ENCODE measurements around the gene DOK4. TPM values are rescaled to one million over a fixed set of nuclear protein-coding genes. Genes with fewer than 3 reads are reported as not detected.

Gene DOK4
- total RNA-seq, 4 donors from 2014 or later = 57.9 to 312 (median 143) TPM

DNA sequence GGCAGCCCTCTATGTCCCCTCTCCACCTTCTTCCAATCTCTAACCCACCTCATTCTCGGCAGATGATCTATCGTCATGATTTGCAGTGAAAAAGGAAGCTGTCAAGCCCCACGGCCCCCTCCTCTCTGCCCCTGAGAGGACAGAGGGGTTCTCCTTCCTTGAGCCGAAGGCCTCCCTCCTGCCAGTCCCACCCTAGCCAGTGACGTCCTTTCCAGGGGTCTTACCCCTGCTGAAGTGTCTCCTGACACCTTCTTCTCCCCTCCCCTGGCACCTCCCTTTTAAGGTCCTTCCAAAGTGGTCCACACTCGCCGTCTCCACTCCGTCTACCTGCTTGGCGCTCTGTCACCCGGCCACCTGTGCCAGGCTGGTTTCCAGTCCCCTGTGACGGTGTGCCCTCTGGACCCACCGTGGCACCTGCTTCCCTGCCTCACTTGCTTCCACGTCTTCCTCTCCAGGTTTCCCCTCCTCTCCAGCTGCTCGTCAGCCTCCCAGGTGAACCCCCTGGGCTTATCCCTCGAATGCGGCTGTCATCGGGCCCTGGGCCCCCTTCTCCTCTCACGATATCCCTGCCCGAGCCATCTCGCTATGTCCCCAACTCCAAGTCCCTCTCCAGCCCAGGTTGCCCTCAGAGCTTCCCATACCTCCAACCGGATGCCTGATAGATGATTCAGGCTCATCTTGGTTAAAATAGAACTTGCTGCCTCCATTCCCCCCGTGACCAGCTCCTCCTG lies 44.4 kb upstream of the DOK4 start:
- H3K27ac ChIP-seq = peak overlapping the region; percentile 19 to 60 (median 58)
- peak; percentile 7 for DNase-seq

DNA sequence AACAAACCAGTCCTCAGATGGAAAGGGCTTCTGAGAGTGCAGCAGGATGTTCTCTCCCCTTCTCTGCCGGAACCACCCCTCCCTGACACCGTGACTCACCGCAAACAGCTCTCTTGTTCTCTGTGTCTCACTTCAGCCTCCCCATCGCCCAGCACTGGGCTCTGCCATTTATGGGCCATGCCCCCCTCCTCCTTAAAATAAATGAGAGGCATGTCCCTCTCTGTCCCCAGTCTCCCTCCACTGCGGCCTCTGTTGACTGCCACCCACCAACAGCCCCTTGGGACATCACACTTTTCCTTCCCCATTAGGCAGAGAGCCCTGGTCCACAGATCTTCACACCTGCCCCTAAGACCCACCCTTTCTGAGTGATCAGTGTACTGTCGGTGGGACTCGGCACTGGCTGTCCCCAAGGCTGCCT lies 43.8 kb upstream of the DOK4 start:
- H3K36me3 ChIP-seq = no peaks in the 10 kb centered on the region
- WGBS, 2 donors (ENCODE audit: low coverage in 1 of 2) = 38 to 57% methylated on average over 3 to 7 of the region's 7 CpGs
- peaks cover 18 to 37% (median 30%) of the 10 kb centered on the region in 4 donors for H3K4me1 ChIP-seq
- intact Hi-C loops (cut with DNase I; ENCODE audit: low total_unique reads) (no loop called here), in situ Hi-C loops (cut with MboI; ENCODE audit: low pct_ligation_motif_present in 1 of 4, low pct_unique_long_range_greater_than_20kb in 1 of 4, low sequenced_read_pairs in 3 of 4) (no loop called here)
- H3K27ac ChIP-seq = peak overlapping the region; percentile 19 to 60 (median 58)
- H3K4me3 ChIP-seq = no peak overlapping the region
- no peaks in the 10 kb centered on the region for H3K9me3 ChIP-seq
- no peaks in the 10 kb centered on the region for H3K27me3 ChIP-seq
- TF ChIP-seq EP300 (IDR thresholded peaks at IDR 0.05; ENCODE audit: low read depth) (no peak), POLR2A (IDR thresholded peaks at IDR 0.05) (no peak), POLR2AphosphoS5 (IDR thresholded peaks at IDR 0.05) (no peak)
- TF ChIP-seq, protein P1, sequence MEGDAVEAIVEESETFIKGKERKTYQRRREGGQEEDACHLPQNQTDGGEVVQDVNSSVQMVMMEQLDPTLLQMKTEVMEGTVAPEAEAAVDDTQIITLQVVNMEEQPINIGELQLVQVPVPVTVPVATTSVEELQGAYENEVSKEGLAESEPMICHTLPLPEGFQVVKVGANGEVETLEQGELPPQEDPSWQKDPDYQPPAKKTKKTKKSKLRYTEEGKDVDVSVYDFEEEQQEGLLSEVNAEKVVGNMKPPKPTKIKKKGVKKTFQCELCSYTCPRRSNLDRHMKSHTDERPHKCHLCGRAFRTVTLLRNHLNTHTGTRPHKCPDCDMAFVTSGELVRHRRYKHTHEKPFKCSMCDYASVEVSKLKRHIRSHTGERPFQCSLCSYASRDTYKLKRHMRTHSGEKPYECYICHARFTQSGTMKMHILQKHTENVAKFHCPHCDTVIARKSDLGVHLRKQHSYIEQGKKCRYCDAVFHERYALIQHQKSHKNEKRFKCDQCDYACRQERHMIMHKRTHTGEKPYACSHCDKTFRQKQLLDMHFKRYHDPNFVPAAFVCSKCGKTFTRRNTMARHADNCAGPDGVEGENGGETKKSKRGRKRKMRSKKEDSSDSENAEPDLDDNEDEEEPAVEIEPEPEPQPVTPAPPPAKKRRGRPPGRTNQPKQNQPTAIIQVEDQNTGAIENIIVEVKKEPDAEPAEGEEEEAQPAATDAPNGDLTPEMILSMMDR (IDR thresholded peaks at IDR 0.05) = no peak
- DNase-seq = peak; percentile 63

More for the DNA sequence above, 44.4 kb upstream of the DOK4 start:
- TF ChIP-seq, protein P1 (IDR thresholded peaks at IDR 0.05) = no peak
- TF ChIP-seq EP300 (IDR thresholded peaks at IDR 0.05; ENCODE audit: low read depth) (no peak), POLR2A (IDR thresholded peaks at IDR 0.05) (no peak), POLR2AphosphoS5 (IDR thresholded peaks at IDR 0.05) (no peak)
- WGBS, 2 donors (ENCODE audit: low coverage in 1 of 2) = 78 to 100% methylated on average over 4 to 22 of the region's 22 CpGs
- H3K4me1 ChIP-seq = peaks cover 18 to 42% (median 35%) of the 10 kb centered on the region in 4 donors
- no peaks in the 10 kb centered on the region for H3K27me3 ChIP-seq
- no peaks in the 10 kb centered on the region for H3K9me3 ChIP-seq
- no peaks in the 10 kb centered on the region for H3K36me3 ChIP-seq
- in situ Hi-C loops (cut with MboI; ENCODE audit: low pct_ligation_motif_present in 1 of 4, low pct_unique_long_range_greater_than_20kb in 1 of 4, low sequenced_read_pairs in 3 of 4) (no loop called here), intact Hi-C loops (cut with DNase I; ENCODE audit: low total_unique reads) (no loop called here)
- no peak overlapping the region for H3K4me3 ChIP-seq

DNA sequence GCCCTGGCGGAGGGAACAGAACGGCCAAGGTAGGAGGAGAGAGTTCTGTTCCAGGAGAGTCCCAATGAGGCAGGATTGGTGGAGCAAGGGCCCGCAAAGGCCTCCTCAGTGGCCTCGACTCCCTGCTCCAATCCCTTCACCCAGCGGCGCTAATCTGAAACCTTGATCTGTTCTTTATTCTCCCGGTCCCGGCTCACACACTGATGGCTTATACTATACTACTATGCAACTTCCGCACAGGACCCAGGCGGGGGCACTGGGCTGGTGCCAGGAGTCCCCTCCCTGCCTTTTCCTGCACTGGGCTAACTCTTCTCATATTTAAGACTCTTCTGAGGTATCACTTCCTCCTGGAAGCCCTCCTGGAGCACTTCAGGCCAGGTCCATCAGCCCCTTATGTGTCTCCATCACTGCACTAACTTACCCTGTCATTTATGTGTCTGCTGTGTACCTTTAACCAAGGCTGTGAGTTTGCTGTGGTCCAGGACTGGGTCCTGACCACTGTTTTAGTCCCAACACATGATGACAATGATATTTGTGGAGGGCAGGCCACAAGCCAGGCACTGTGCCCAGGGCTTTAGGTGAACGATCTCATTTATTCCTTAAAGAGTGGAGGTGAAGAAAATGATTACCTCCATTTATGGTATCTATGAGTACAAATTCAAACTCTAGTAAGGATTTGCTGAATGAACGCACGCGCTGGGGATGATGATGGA lies 43.3 kb upstream of the DOK4 start:
- peak overlapping the region in 2 of 4 donors; percentile 60 for H3K27ac ChIP-seq
- no peak overlapping the region for H3K4me3 ChIP-seq
- peak; percentile 9 for DNase-seq
- in situ Hi-C loops (cut with MboI; ENCODE audit: low pct_ligation_motif_present in 1 of 4, low pct_unique_long_range_greater_than_20kb in 1 of 4, low sequenced_read_pairs in 3 of 4) = loop anchor here in 2 of 4 donors (10.0 kb wide), 1 partner anchor 225 kb away; no protein-coding TSS in a partner anchor
- H3K36me3 ChIP-seq = no peaks in the 10 kb centered on the region
- intact Hi-C loops (cut with DNase I; ENCODE audit: low total_unique reads) = no loop called here
- TF ChIP-seq POLR2A (IDR thresholded peaks at IDR 0.05) = no peak
- no peak for TF ChIP-seq EP300 (IDR thresholded peaks at IDR 0.05; ENCODE audit: low read depth)
- no peak for TF ChIP-seq POLR2AphosphoS5 (IDR thresholded peaks at IDR 0.05)
- TF ChIP-seq, protein P1 (IDR thresholded peaks at IDR 0.05) = no peak
- H3K9me3 ChIP-seq = no peaks in the 10 kb centered on the region
- peaks cover 18 to 32% (median 28%) of the 10 kb centered on the region in 4 donors for H3K4me1 ChIP-seq
- H3K27me3 ChIP-seq = no peaks in the 10 kb centered on the region
- 50 to 75% methylated on average over 3 to 14 of the region's 14 CpGs for WGBS, 2 donors (ENCODE audit: low coverage in 1 of 2)

Measured in transverse colon (tissue), 4 donors.